AG09309 (cell line): Measurements from ENCODE around the gene PDE10A.

Source experiments
- DNase-seq: peaks from one replicate; pipeline ENCODE4 v3.0.0-alpha.2; 2010; ENCODE audit warnings: low read depth
- H3K4me3 ChIP-seq: 2 replicates; pipeline ENCODE4 v1.5.1; 2011; ENCODE audit warnings: mild to moderate bottlenecking, low read depth, low read length, moderate library complexity; ENCODE audit not compliant: control insufficient read depth
- CTCF ChIP-seq: IDR thresholded peaks from 2 replicates; pipeline ENCODE4 v1.5.1; 2011; ENCODE audit warnings: mild to moderate bottlenecking, low read depth, low read length, inconsistent platforms; ENCODE audit not compliant: insufficient read depth, control insufficient read depth; ENCODE audit errors: missing control alignments

PDE10A gene

GRCh38 chr6:165308926-165309731, 353.9 kb downstream of the PDE10A start, which contains the start of gene C6orf118:
Gene C6orf118, minus strand, starts transcription at chr6:165309605. Its CDS starts 19 bp downstream, at chr6:165309586.
- DNase-seq: peak; percentile 1
- H3K4me3 ChIP-seq: peak within 1 kb of the TSS; percentile 35
- no peak for TF ChIP-seq CTCF

GRCh38 chr6:165306955-165307354, 356.1 kb downstream of the PDE10A start:
- no peak for DNase-seq

GRCh38 chr6:165301372-165302246, 361.4 kb downstream of the PDE10A start:
- H3K4me3 ChIP-seq: no peak overlapping the region
- no peak for TF ChIP-seq CTCF
- DNase-seq: no peak

More at GRCh38 chr6:165306955-165307354, 356.1 kb downstream of the PDE10A start:
- H3K4me3 ChIP-seq: no peak overlapping the region
- TF ChIP-seq CTCF: no peak

GRCh38 chr6:165300422-165300936, 362.6 kb downstream of the PDE10A start:
- DNase-seq: no peak
- TF ChIP-seq CTCF: no peak
- H3K4me3 ChIP-seq: no peak overlapping the region

- TF ChIP-seq CTCF: no peak
- no peak overlapping the region for H3K4me3 ChIP-seq
- DNase-seq: no peak
Observed at GRCh38 chr6:165298875-165299274, 364.2 kb downstream of the PDE10A start.

- no peak for DNase-seq
- no peak overlapping the region for H3K4me3 ChIP-seq
- TF ChIP-seq CTCF: no peak
Observed at GRCh38 chr6:165298402-165298801, 364.6 kb downstream of the PDE10A start.
